A549 (cell line): ENCODE data around the gene SLC24A3. TPM values are rescaled to one million over a fixed set of nuclear protein-coding genes. Genes with fewer than 3 reads are reported as not detected.

Source experiments
- ATAC-seq, 2 experiments: fragments of 200-7000 bp in 1 of 2; fragments of >200 bp in 1 of 2; cut with Nextera tagmentation in 1 of 2; cut with Tn5 transposase in 1 of 2; 3 replicates each; pipeline versions ENCODE4 v1.8.0 to v1.9.1; 2018 to 2020; ENCODE audit warnings: mild to moderate bottlenecking in 1 of 2, moderate library complexity in 1 of 2
- CTCF ChIA-PET: fragments of 300-600 bp; sonication (Branson Sonifier 250); formaldehyde crosslinking; extraction: SDS; loops from one replicate; lab custom pipeline; 2021; ENCODE audit warnings: antibody characterized with exemption, inconsistent platforms; lab: Yijun Ruan, JAX
- POLR2A ChIA-PET: fragments of 350-600 bp; formaldehyde crosslinking; extraction: SDS; loops from one replicate; lab custom pipeline; 2021; ENCODE audit warnings: antibody characterized with exemption, inconsistent platforms; lab: Yijun Ruan, JAX
- DNase-seq, 2 experiments: peaks; one replicate each; pipeline versions ENCODE4 v3.0.0 to v3.0.0-alpha.2; 2011 to 2016; ENCODE audit warnings: low read depth in 1 of 2, low spot score in 1 of 2
- FAIRE-seq: peaks from 2 replicates; lab custom pipeline; 2011; peaks lifted over from hg19 to GRCh38; lab: Jason Lieb, UNC
- H3K27ac ChIP-seq, 2 experiments: fragments of >200 bp; sonication (Bioruptor Twin); formaldehyde crosslinking; 3 replicates each; pipeline ENCODE4 v1.5.1; 2016 to 2017
- H3K4me1 ChIP-seq: fragments of >200 bp; sonication (Bioruptor Twin); formaldehyde crosslinking; 3 replicates; pipeline ENCODE4 v1.6.1; 2016
- H3K4me2 ChIP-seq: fragments of >200 bp; sonication (Bioruptor Twin); formaldehyde crosslinking; 3 replicates; pipeline ENCODE4 v1.6.1; 2016
- H3K4me3 ChIP-seq: fragments of >200 bp; sonication (Bioruptor Twin); formaldehyde crosslinking; 3 replicates; pipeline ENCODE4 v1.5.1; 2016
- H3K9me3 ChIP-seq: fragments of >200 bp; sonication (Bioruptor Twin); formaldehyde crosslinking; 3 replicates; pipeline ENCODE4 v1.6.1; 2016
- CBX2 ChIP-seq: fragments of 200-600 bp; sonication (generic); IDR thresholded peaks from 2 replicates; pipeline ENCODE4 v1.6.1; 2016; ENCODE audit warnings: low read depth, mild to moderate bottlenecking, borderline replicate concordance
- CBX8 ChIP-seq: fragments of 200-600 bp; sonication (generic); IDR thresholded peaks from 2 replicates; pipeline ENCODE4 v1.6.1; 2016
- CEBPB ChIP-seq, 2 experiments: fragments of >200 bp in 1 of 2; sonication (Bioruptor Twin) in 1 of 2; formaldehyde crosslinking in 1 of 2; IDR thresholded peaks; 2 replicates each; pipeline ENCODE4 v1.6.1; 2012 to 2016
- EHF ChIP-seq: fragments of 250-450 bp; sonication (Bioruptor Pico); IDR thresholded peaks from 2 replicates; pipeline ENCODE4 v1.5.0; 2020; ENCODE audit warnings: mild to moderate bottlenecking
- EHMT2 ChIP-seq: fragments of 200-600 bp; sonication (generic); IDR thresholded peaks from 2 replicates; pipeline ENCODE4 v1.6.1; 2016; ENCODE audit warnings: antibody characterized with exemption, low read depth, mild to moderate bottlenecking, moderate library complexity
- FOSL2 ChIP-seq, 2 experiments: fragments of 450-650 bp in 1 of 2; fragments of >200 bp in 1 of 2; sonication (Bioruptor Twin) in 1 of 2; formaldehyde crosslinking; IDR thresholded peaks; 2 replicates each; pipeline versions ENCODE4 v1.5.0 to v1.6.1; 2016 to 2020; ENCODE audit warnings: mild to moderate bottlenecking in 1 of 2, moderate library complexity in 1 of 2
- FOXS1 ChIP-seq: fragments of 250-450 bp; sonication (Bioruptor Pico); IDR thresholded peaks from 2 replicates; pipeline ENCODE4 v1.5.0; 2020; ENCODE audit warnings: mild to moderate bottlenecking, moderate library complexity
- HDAC2 ChIP-seq: fragments of 200-600 bp; sonication (generic); IDR thresholded peaks from 2 replicates; pipeline ENCODE4 v1.6.1; 2016
- HOXA7 ChIP-seq: fragments of 250-450 bp; sonication (Bioruptor Pico); IDR thresholded peaks from 2 replicates; pipeline ENCODE4 v1.5.0; 2020; ENCODE audit warnings: mild to moderate bottlenecking, moderate library complexity
- JUN ChIP-seq, 2 experiments: fragments of >200 bp; sonication (Bioruptor Twin); formaldehyde crosslinking; IDR thresholded peaks; 2 replicates in 1 of 2; 3 replicates in 1 of 2; pipeline ENCODE4 v1.6.1; 2016 to 2017
- KDM1A ChIP-seq: fragments of 200-600 bp; sonication (generic); IDR thresholded peaks from 2 replicates; pipeline ENCODE4 v1.6.1; 2016; ENCODE audit warnings: low read depth, mild to moderate bottlenecking
- KDM5A ChIP-seq: fragments of 200-600 bp; sonication (generic); IDR thresholded peaks from 2 replicates; pipeline ENCODE4 v1.6.1; 2016; ENCODE audit warnings: antibody characterized with exemption, mild to moderate bottlenecking
- POLR2AphosphoS2 ChIP-seq: conservative IDR thresholded peaks from 2 replicates; pipeline ENCODE4 v1.6.1; 2012; ENCODE audit warnings: low read length, improper control_type of control experiment, inconsistent platforms
- RARB ChIP-seq: fragments of 250-450 bp; sonication (Bioruptor Pico); IDR thresholded peaks from 2 replicates; pipeline ENCODE4 v1.8.0; 2021; ENCODE audit warnings: mild to moderate bottlenecking, moderate library complexity
- RNF2 ChIP-seq: fragments of 200-600 bp; sonication (generic); IDR thresholded peaks from 2 replicates; pipeline ENCODE4 v1.6.1; 2016; ENCODE audit warnings: low read depth, mild to moderate bottlenecking, antibody characterized with exemption, moderate library complexity, borderline replicate concordance
- SMC3 ChIP-seq: fragments of >200 bp; sonication (Bioruptor Twin); formaldehyde crosslinking; IDR thresholded peaks from 3 replicates; pipeline ENCODE4 v1.6.1; 2018; ENCODE audit warnings: inconsistent platforms
- TFCP2L1 ChIP-seq: fragments of 250-450 bp; sonication (Bioruptor Pico); IDR thresholded peaks from 2 replicates; pipeline ENCODE4 v1.5.0; 2021; ENCODE audit warnings: mild to moderate bottlenecking
- ZFP36 ChIP-seq: fragments of 450-650 bp; IDR thresholded peaks from 2 replicates; pipeline ENCODE4 v1.6.1; 2014; ENCODE audit warnings: borderline replicate concordance; ENCODE audit not compliant: partially characterized antibody
- ZSCAN20 ChIP-seq: fragments of 250-450 bp; sonication (Bioruptor Pico); IDR thresholded peaks from 2 replicates; pipeline ENCODE4 v1.8.0; 2022; ENCODE audit warnings: mild to moderate bottlenecking, moderate library complexity
- whole genome bisulfite sequencing: methylation state at CpG from one replicate; pipeline ENCODE4 v1.1.6; 2017; ENCODE audit errors: missing lambda C conversion rate; 5-methylcytosine and 5-hydroxymethylcytosine counted together
- polyA plus RNA-seq, 4 experiments: library from polyadenylated mRNA; depleted of rRNA in 3 of 4; stranded (reverse); fragments of >200 nt; fragmentation: RNase III in 1 of 4; extraction: RNeasy Plus Mini Kit Qiagen cat#74134 plus additional on column Dnase treatment in 1 of 4; gene quantifications; 2 replicates in 3 of 4; 3 replicates in 1 of 4; pipeline ENCODE4 v1.2.3, GENCODE V29; 2011 to 2017
- TF ChIP-seq, protein P1 (sequence below): IDR thresholded peaks from 2 replicates; pipeline ENCODE4 v1.6.1; 2012; ENCODE audit warnings: low read depth, borderline replicate concordance
- TF ChIP-seq, protein P2 (sequence below): fragments of >200 bp; sonication (Bioruptor Twin); formaldehyde crosslinking; IDR thresholded peaks from 3 replicates; pipeline ENCODE4 v1.5.1; 2016
- TF ChIP-seq, protein P3 (sequence below): fragments of 250-450 bp; sonication (Bioruptor Pico); IDR thresholded peaks from 2 replicates; pipeline ENCODE4 v1.5.0; 2021; ENCODE audit warnings: mild to moderate bottlenecking, moderate library complexity, borderline replicate concordance
- TF ChIP-seq, protein P4 (sequence below): fragments of >200 bp; sonication (Bioruptor Twin); formaldehyde crosslinking; IDR thresholded peaks from 3 replicates; pipeline ENCODE4 v1.6.1; 2016
- TF ChIP-seq, protein P5 (sequence below): fragments of 450-650 bp; IDR thresholded peaks from 2 replicates; pipeline ENCODE4 v1.6.1; 2014; ENCODE audit warnings: antibody characterized with exemption
- TF ChIP-seq, protein P6 (sequence below): IDR thresholded peaks from 2 replicates; pipeline ENCODE4 v1.6.1; 2012
- TF ChIP-seq, protein P7 (sequence below): IDR thresholded peaks from 2 replicates; pipeline ENCODE4 v1.6.1; 2012

SLC24A3 gene
- polyA plus RNA-seq, 2 of the 4 experiments (the other 2 are of a cell fraction), result 0.08 TPM; not detected in 1

DNA sequence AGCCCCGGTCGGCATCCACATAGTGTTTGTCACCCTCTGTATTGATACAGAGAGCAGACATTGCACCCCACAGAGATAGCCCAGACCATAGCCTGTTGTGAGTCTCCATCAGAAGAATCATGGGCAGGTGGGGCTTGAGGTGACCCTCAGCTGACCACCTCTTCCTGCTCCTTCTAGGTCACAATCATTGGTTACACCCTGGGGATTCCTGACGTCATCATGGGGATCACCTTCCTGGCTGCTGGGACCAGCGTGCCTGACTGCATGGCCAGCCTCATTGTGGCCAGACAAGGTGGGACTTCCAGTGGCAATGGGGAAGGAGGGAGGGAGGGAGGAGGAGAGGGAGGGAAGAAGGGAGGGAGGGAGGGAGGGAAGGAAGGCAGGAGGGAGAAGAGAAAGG, 484.2 kb downstream of the SLC24A3 start:
- ChIA-PET POLR2A (no interaction called here), CTCF (interaction anchor here (0.9 to 1.4 kb wide), 2 partner anchors 60 to 89 kb away, joined by 3 to 4 read pairs; no protein-coding TSS in a partner anchor)
- no peak overlapping the region for H3K4me3 ChIP-seq
- no peaks in the 10 kb centered on the region for H3K9me3 ChIP-seq
- peaks cover 23% of the 10 kb centered on the region for H3K4me1 ChIP-seq
- FAIRE-seq, result no peak
- 81% methylated on average over 4 of the region's 4 CpGs for WGBS
- no peak overlapping the region for H3K27ac ChIP-seq
- DNase-seq, result no peak
- no peak for ATAC-seq
- no peak overlapping the region for H3K4me2 ChIP-seq
- TF ChIP-seq FOSL2 (IDR thresholded peaks at IDR 0.05), result no peak
- no peak for TF ChIP-seq FOSL2 (CRISPR knock-in tag; IDR thresholded peaks at IDR 0.05)
- no peak for TF ChIP-seq SMC3
- TF ChIP-seq, protein P1, sequence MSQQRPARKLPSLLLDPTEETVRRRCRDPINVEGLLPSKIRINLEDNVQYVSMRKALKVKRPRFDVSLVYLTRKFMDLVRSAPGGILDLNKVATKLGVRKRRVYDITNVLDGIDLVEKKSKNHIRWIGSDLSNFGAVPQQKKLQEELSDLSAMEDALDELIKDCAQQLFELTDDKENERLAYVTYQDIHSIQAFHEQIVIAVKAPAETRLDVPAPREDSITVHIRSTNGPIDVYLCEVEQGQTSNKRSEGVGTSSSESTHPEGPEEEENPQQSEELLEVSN, result no peak
- TF ChIP-seq POLR2AphosphoS2, result no peak
- no peak for TF ChIP-seq RARB (CRISPR knock-in tag)
- TF ChIP-seq, protein P2, sequence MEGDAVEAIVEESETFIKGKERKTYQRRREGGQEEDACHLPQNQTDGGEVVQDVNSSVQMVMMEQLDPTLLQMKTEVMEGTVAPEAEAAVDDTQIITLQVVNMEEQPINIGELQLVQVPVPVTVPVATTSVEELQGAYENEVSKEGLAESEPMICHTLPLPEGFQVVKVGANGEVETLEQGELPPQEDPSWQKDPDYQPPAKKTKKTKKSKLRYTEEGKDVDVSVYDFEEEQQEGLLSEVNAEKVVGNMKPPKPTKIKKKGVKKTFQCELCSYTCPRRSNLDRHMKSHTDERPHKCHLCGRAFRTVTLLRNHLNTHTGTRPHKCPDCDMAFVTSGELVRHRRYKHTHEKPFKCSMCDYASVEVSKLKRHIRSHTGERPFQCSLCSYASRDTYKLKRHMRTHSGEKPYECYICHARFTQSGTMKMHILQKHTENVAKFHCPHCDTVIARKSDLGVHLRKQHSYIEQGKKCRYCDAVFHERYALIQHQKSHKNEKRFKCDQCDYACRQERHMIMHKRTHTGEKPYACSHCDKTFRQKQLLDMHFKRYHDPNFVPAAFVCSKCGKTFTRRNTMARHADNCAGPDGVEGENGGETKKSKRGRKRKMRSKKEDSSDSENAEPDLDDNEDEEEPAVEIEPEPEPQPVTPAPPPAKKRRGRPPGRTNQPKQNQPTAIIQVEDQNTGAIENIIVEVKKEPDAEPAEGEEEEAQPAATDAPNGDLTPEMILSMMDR, result no peak
- TF ChIP-seq, protein P3, sequence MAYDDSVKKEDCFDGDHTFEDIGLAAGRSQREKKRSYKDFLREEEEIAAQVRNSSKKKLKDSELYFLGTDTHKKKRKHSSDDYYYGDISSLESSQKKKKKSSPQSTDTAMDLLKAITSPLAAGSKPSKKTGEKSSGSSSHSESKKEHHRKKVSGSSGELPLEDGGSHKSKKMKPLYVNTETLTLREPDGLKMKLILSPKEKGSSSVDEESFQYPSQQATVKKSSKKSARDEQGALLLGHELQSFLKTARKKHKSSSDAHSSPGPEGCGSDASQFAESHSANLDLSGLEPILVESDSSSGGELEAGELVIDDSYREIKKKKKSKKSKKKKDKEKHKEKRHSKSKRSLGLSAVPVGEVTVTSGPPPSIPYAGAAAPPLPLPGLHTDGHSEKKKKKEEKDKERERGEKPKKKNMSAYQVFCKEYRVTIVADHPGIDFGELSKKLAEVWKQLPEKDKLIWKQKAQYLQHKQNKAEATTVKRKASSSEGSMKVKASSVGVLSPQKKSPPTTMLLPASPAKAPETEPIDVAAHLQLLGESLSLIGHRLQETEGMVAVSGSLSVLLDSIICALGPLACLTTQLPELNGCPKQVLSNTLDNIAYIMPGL (CRISPR knock-in tag), result no peak
- TF ChIP-seq, protein P4, sequence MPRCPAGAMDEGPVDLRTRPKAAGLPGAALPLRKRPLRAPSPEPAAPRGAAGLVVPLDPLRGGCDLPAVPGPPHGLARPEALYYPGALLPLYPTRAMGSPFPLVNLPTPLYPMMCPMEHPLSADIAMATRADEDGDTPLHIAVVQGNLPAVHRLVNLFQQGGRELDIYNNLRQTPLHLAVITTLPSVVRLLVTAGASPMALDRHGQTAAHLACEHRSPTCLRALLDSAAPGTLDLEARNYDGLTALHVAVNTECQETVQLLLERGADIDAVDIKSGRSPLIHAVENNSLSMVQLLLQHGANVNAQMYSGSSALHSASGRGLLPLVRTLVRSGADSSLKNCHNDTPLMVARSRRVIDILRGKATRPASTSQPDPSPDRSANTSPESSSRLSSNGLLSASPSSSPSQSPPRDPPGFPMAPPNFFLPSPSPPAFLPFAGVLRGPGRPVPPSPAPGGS, result no peak
- no peak for TF ChIP-seq ZSCAN20 (CRISPR knock-in tag)
- no peak for TF ChIP-seq CBX8
- TF ChIP-seq, protein P5, sequence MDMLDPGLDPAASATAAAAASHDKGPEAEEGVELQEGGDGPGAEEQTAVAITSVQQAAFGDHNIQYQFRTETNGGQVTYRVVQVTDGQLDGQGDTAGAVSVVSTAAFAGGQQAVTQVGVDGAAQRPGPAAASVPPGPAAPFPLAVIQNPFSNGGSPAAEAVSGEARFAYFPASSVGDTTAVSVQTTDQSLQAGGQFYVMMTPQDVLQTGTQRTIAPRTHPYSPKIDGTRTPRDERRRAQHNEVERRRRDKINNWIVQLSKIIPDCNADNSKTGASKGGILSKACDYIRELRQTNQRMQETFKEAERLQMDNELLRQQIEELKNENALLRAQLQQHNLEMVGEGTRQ, result no peak
- no peak for TF ChIP-seq EHF (CRISPR knock-in tag)

DNA sequence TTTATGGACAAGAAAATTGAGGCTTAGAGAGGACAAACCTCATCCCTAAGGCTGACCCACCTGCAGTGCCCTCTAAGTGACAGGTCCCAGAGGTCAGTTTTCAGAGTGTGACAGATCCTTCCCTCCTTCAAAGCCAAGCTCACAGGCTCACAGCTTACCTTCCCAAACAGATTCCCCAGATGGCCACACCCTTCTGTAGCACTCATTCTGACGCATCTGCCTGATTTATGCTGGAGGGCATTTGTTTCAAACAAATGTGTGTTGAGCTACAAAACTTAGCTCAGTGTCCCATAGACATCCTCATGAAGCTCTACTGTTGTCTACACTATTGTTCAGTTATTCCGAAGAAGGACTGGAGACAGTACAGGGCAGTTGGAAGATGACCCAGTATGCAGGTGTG, 485.0 kb downstream of the SLC24A3 start:
- POLR2A ChIA-PET, result no interaction called here

More for the DNA sequence above, 485.0 kb downstream of the SLC24A3 start:
- 89% methylated on average over 2 of the region's 2 CpGs for WGBS
- Histone ChIP-seq H3K4me2 (no peak overlapping the region), H3K27ac (no peak overlapping the region), H3K4me1 (peaks cover 15% of the 10 kb centered on the region), H3K4me3 (no peak overlapping the region), H3K9me3 (peaks cover 4% of the 10 kb centered on the region; the same call in 1 of the 3 replicates)
- TF ChIP-seq FOXS1 (CRISPR knock-in tag) (no peak), KDM1A (no peak), JUN (IDR thresholded peaks at IDR 0.05) (no peak), ZFP36 (no peak), EHMT2 (no peak), CBX2 (no peak), HDAC2 (no peak), RNF2 (no peak), TFCP2L1 (CRISPR knock-in tag) (no peak), CEBPB (IDR thresholded peaks at IDR 0.05) (no peak), KDM5A (no peak), HOXA7 (CRISPR knock-in tag) (no peak)
- TF ChIP-seq, protein P6, sequence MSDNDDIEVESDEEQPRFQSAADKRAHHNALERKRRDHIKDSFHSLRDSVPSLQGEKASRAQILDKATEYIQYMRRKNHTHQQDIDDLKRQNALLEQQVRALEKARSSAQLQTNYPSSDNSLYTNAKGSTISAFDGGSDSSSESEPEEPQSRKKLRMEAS, result no peak
- TF ChIP-seq, protein P7, sequence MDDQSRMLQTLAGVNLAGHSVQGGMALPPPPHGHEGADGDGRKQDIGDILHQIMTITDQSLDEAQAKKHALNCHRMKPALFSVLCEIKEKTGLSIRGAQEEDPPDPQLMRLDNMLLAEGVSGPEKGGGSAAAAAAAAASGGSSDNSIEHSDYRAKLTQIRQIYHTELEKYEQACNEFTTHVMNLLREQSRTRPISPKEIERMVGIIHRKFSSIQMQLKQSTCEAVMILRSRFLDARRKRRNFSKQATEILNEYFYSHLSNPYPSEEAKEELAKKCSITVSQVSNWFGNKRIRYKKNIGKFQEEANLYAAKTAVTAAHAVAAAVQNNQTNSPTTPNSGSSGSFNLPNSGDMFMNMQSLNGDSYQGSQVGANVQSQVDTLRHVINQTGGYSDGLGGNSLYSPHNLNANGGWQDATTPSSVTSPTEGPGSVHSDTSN, result no peak
- TF ChIP-seq, protein P5, result no peak
- TF ChIP-seq, protein P2, result no peak
- DNase-seq (no peak), FAIRE-seq (no peak), ATAC-seq (no peak)
- CTCF ChIA-PET, result interaction anchor here (0.7 to 1.7 kb wide), 7 partner anchors 9 to 190 kb away, joined by 3 to 5 read pairs (median 3); no protein-coding TSS in a partner anchor
